ENCODE results near the gene TGM1. TPM values are rescaled to one million over a fixed set of nuclear protein-coding genes. Genes with fewer than 3 reads are reported as not detected.

TGM1 gene
- total and polyA plus RNA-seq, 7 experiments from 2014 or later, result 4.8 to 12.9 (median 7.1) TPM; not detected in 2

GRCh38 chr14:24237463-24237955 is 25.5 kb downstream of the TGM1 start:
- Mint-ChIP-seq H3K27ac (peak overlapping the region in 8 of 9 donors; percentile 6 to 79 (median 56)), H3K9me3 (no peaks in the 10 kb centered on the region), H3K4me3 (peak overlapping the region in 3 of 10 donors; percentile 31 to 90 (median 59)), H3K27me3 (no peaks in the 10 kb centered on the region), H3K4me1 (peaks cover 60 to 96% (median 82%) of the 10 kb centered on the region in 7 donors), H3K36me3 (peaks cover 11 to 46% (median 37%) of the 10 kb centered on the region in 5 donors)
- ChIA-PET CTCF (interaction anchor here (1.5 kb wide), 1 partner anchor 62 kb away, joined by 4 read pairs; the partner anchor contains the start of genes DHRS1 and NOP9), POLR2A (interaction anchor here (0.6 to 7.2 kb wide), 6 partner anchors 10 to 193 kb away, joined by 3 to 117 read pairs (median 4); partner anchors contain the start of genes CHMP4A, MDP1 and RABGGTA)
- no peak for DNase-seq
- Histone ChIP-seq H3K36me3 (ENCODE audit: control insufficient read depth in 2 of 3, insufficient read depth in 3 of 3, low read length in 3 of 3) (peaks cover 20 to 61% (median 26%) of the 10 kb centered on the region in 3 experiments), H3K9me3 (ENCODE audit: control insufficient read depth in 2 of 3, low read length in 3 of 3) (no peaks in the 10 kb centered on the region), H3K27me3 (ENCODE audit: control insufficient read depth in 2 of 2, insufficient read depth in 2 of 2, low read length in 2 of 2) (no peaks in the 10 kb centered on the region), H3K4me3 (ENCODE audit: low read length) (no peak overlapping the region), H3K4me1 (ENCODE audit: control insufficient read depth in 2 of 2, insufficient read depth in 2 of 2, low read length in 2 of 2) (peaks cover 27 to 49% of the 10 kb centered on the region in 2 donors), H3K27ac (ENCODE audit: low read depth, low read length) (no peak overlapping the region)
- intact Hi-C loops (cut with micrococcal nuclease), result no loop called here
- ATAC-seq, result no peak

DNA sequence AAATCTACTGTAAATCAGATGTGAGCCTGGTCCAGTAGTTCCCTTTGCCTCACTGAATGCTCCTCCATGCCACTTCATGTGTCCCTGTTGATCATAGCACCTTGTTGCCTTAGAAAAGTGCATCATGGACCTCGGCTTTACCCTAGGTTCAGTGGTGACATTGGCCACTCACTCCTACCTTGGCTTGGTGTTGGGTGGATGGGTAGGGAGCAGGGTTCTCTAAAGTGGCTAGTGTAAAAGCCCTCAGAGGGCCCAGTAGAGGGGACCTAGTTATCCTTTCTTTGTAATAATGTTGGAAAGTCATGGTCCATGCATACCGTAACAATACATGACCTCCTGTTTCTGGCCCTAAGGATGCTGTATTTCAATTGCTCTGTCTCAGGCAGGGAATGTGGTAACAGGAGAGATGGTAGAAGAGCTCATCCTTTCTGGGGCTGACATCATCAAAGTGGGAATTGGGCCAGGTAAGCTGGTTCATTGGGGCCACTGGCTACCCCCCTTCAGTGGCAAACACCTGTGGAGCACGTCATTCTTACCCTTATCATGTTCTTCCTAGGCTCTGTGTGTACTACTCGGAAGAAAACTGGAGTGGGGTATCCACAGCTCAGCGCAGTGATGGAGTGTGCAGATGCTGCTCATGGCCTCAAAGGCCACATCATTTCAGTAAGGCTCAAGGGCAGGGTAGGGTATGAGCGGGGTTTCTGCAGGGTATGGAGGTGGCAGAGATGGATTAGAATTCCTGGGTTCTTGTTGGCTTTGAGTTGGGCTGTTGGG is 26.1 kb downstream of the TGM1 start:
- peak overlapping the region in 7 of 9 donors; percentile 23 to 79 (median 58) for H3K27ac Mint-ChIP-seq
- peaks cover 56 to 96% (median 88%) of the 10 kb centered on the region in 7 donors for H3K4me1 Mint-ChIP-seq
- Histone ChIP-seq H3K4me1 (ENCODE audit: control insufficient read depth in 2 of 2, insufficient read depth in 2 of 2, low read length in 2 of 2) (peaks cover 25 to 49% of the 10 kb centered on the region in 2 donors), H3K9me3 (ENCODE audit: control insufficient read depth in 2 of 3, low read length in 3 of 3) (no peaks in the 10 kb centered on the region), H3K36me3 (ENCODE audit: control insufficient read depth in 2 of 3, insufficient read depth in 3 of 3, low read length in 3 of 3) (peaks cover 20 to 64% (median 26%) of the 10 kb centered on the region in 3 experiments), H3K27me3 (ENCODE audit: control insufficient read depth in 2 of 2, insufficient read depth in 2 of 2, low read length in 2 of 2) (no peaks in the 10 kb centered on the region), H3K4me3 (ENCODE audit: low read length) (no peak overlapping the region), H3K27ac (ENCODE audit: low read depth, low read length) (no peak overlapping the region)
- no peaks in the 10 kb centered on the region for H3K9me3 Mint-ChIP-seq
- peak overlapping the region in 1 of 10 donors; percentile 31 for H3K4me3 Mint-ChIP-seq
- CTCF ChIA-PET, result interaction anchor here (1.1 kb wide), 1 partner anchor 59 kb away, joined by 3 read pairs; no protein-coding TSS in a partner anchor
- POLR2A ChIA-PET, result interaction anchor here (0.8 to 7.2 kb wide), 3 partner anchors 9 to 41 kb away, joined by 3 to 117 read pairs (median 5); partner anchors contain the start of genes CHMP4A and MDP1
- intact Hi-C loops (cut with micrococcal nuclease), result no loop called here
- no peak for ATAC-seq
- H3K36me3 Mint-ChIP-seq, result peaks cover 11 to 46% (median 37%) of the 10 kb centered on the region in 5 donors
- no peaks in the 10 kb centered on the region for H3K27me3 Mint-ChIP-seq
- peak in 1 of 9 donors; percentile 11 for DNase-seq

- ATAC-seq (no peak), DNase-seq (no peak)
- H3K4me1 Mint-ChIP-seq, result peaks cover 56 to 97% (median 91%) of the 10 kb centered on the region in 7 donors
- CTCF ChIA-PET, result interaction anchor here (0.9 to 1.5 kb wide), 3 partner anchors 8 to 195 kb away, joined by 3 to 4 read pairs (median 3); no protein-coding TSS in a partner anchor
- H3K27ac ChIP-seq (ENCODE audit: low read depth, low read length), result no peak overlapping the region
- no peak overlapping the region for H3K4me3 ChIP-seq (ENCODE audit: low read length)
- POLR2A ChIA-PET, result interaction anchor here (0.6 to 7.2 kb wide), 13 partner anchors 10 to 200 kb away, joined by 3 to 117 read pairs (median 4); partner anchors contain the start of genes CHMP4A, DHRS1, LTB4R2 and MDP1
- no peaks in the 10 kb centered on the region for H3K27me3 Mint-ChIP-seq
- H3K27ac Mint-ChIP-seq, result peak overlapping the region in 6 of 9 donors; percentile 64 to 91 (median 76)
- no peaks in the 10 kb centered on the region for H3K9me3 ChIP-seq (ENCODE audit: control insufficient read depth in 2 of 3, low read length in 3 of 3)
- H3K4me3 Mint-ChIP-seq, result peak overlapping the region in 2 of 10 donors; percentile 34 to 44
- H3K27me3 ChIP-seq (ENCODE audit: control insufficient read depth in 2 of 2, insufficient read depth in 2 of 2, low read length in 2 of 2), result no peaks in the 10 kb centered on the region
- peaks cover 25 to 47% of the 10 kb centered on the region in 2 donors for H3K4me1 ChIP-seq (ENCODE audit: control insufficient read depth in 2 of 2, insufficient read depth in 2 of 2, low read length in 2 of 2)
- H3K36me3 Mint-ChIP-seq, result peaks cover 11 to 46% (median 37%) of the 10 kb centered on the region in 5 donors
- intact Hi-C loops (cut with micrococcal nuclease), result no loop called here
- no peaks in the 10 kb centered on the region for H3K9me3 Mint-ChIP-seq
- peaks cover 18 to 62% (median 26%) of the 10 kb centered on the region in 3 experiments for H3K36me3 ChIP-seq (ENCODE audit: control insufficient read depth in 2 of 3, insufficient read depth in 3 of 3, low read length in 3 of 3)
Measured at GRCh38 chr14:24235804-24236688, 26.9 kb downstream of the TGM1 start.

DNA sequence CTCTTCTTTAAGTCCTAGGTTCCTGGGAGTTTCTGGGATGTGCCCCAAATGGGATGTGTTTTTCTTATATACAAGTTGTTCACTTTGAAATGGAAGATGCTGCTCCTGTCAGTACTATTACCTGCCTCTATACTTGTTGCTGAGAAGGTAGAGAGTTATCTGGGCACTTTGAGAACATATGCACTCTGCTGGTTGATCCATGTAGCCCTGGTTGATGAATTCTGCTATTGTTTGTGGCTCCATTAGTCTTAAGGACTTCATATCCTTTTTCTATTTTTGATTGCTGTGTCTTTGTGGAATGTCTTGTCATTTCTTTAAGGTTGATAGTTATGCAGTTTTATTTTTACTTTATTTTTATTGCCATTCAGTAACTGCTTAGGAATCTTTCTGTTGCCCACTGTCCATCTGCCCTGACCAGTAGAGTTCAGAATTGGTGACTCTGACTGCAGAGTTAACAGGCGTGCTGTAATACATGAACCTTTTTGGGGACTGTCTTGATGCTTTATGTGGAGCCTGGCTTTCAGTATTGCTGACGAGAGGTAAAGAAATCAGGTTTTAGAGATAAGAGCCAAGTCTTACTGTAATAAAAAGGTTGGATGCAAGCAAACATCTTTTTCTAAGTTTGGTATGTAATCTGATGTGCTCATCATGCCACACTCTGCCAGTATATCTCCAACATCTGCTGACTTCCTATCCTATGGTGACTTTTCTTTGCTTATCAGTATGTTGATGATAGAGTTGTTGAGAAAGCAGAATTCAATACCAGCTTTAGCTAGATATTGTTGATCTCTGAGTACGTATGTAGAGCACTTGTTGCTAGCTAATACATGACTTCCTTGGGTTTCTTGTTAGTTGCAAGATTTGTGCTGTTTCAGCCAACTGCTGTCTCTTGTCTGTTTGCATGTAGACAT is 28.6 kb downstream of the TGM1 start:
- H3K4me3 ChIP-seq (ENCODE audit: low read length), result no peak overlapping the region
- no peak for DNase-seq
- Mint-ChIP-seq H3K27me3 (no peaks in the 10 kb centered on the region), H3K4me1 (peaks cover 47 to 88% (median 80%) of the 10 kb centered on the region in 7 donors), H3K36me3 (peaks cover 11 to 35% (median 31%) of the 10 kb centered on the region in 5 donors), H3K4me3 (peak overlapping the region; percentile 64 to 100 (median 95)), H3K27ac (peak overlapping the region in 8 of 9 donors; percentile 6 to 98 (median 88)), H3K9me3 (no peaks in the 10 kb centered on the region)
- H3K4me1 ChIP-seq (ENCODE audit: control insufficient read depth in 2 of 2, insufficient read depth in 2 of 2, low read length in 2 of 2), result peaks cover 10 to 34% of the 10 kb centered on the region in 2 donors
- no peaks in the 10 kb centered on the region for H3K9me3 ChIP-seq (ENCODE audit: control insufficient read depth in 2 of 3, low read length in 3 of 3)
- POLR2A ChIA-PET, result interaction anchor here (0.6 to 3.2 kb wide), 18 partner anchors 8 to 202 kb away, joined by 3 to 49 read pairs (median 4); partner anchors contain the start of genes CHMP4A, DHRS1, IRF9 and MDP1
- peak overlapping the region; percentile 89 for H3K27ac ChIP-seq (ENCODE audit: low read depth, low read length)
- intact Hi-C loops (cut with micrococcal nuclease), result no loop called here
- ATAC-seq, result no peak
- CTCF ChIA-PET, result interaction anchor here (1.1 to 1.8 kb wide), 7 partner anchors 8 to 75 kb away, joined by 3 to 6 read pairs (median 3); partner anchors contain the start of genes LTB4R2, MDP1, RABGGTA and TINF2
- no peaks in the 10 kb centered on the region for H3K27me3 ChIP-seq (ENCODE audit: control insufficient read depth in 2 of 2, insufficient read depth in 2 of 2, low read length in 2 of 2)
- H3K36me3 ChIP-seq (ENCODE audit: control insufficient read depth in 2 of 3, insufficient read depth in 3 of 3, low read length in 3 of 3), result peaks cover 3 to 45% (median 10%) of the 10 kb centered on the region in 3 experiments

GRCh38 chr14:24233538-24233866 is 29.5 kb downstream of the TGM1 start:
- no peaks in the 10 kb centered on the region for H3K9me3 ChIP-seq (ENCODE audit: control insufficient read depth in 2 of 3, low read length in 3 of 3)
- peak overlapping the region; percentile 89 for H3K27ac ChIP-seq (ENCODE audit: low read depth, low read length)
- H3K4me3 Mint-ChIP-seq, result peak overlapping the region; percentile 86 to 100 (median 96)
- ATAC-seq, result no peak
- ChIA-PET CTCF (interaction anchor here (1.1 to 1.8 kb wide), 3 partner anchors 9 to 19 kb away, joined by 3 to 6 read pairs (median 3); partner anchors contain the start of genes MDP1 and TINF2), POLR2A (interaction anchor here (1.1 to 3.2 kb wide), 9 partner anchors 9 to 125 kb away, joined by 3 to 49 read pairs (median 5); partner anchors contain the start of genes CHMP4A, DHRS1, IRF9 and MDP1)
- H3K9me3 Mint-ChIP-seq, result no peaks in the 10 kb centered on the region
- H3K36me3 ChIP-seq (ENCODE audit: control insufficient read depth in 2 of 3, insufficient read depth in 3 of 3, low read length in 3 of 3), result peaks cover 0 to 37% (median 10%) of the 10 kb centered on the region in 3 experiments
- peaks cover 10 to 27% of the 10 kb centered on the region in 2 donors for H3K4me1 ChIP-seq (ENCODE audit: control insufficient read depth in 2 of 2, insufficient read depth in 2 of 2, low read length in 2 of 2)
- no peaks in the 10 kb centered on the region for H3K27me3 ChIP-seq (ENCODE audit: control insufficient read depth in 2 of 2, insufficient read depth in 2 of 2, low read length in 2 of 2)
- peak overlapping the region; percentile 99 for H3K4me3 ChIP-seq (ENCODE audit: low read length)
- intact Hi-C loops (cut with micrococcal nuclease), result loop anchor here (2.0 kb wide), 3 partner anchors 97 to 219 kb away; partner anchors contain the start of genes DCAF11 (in 1 of the 2), NRL (in 1 of the 2) and PSME1 (in 1 of the 2)
- peak in 1 of 9 donors; percentile 26 for DNase-seq
- peak overlapping the region; percentile 89 to 98 (median 93) for H3K27ac Mint-ChIP-seq
- peaks cover 7 to 34% (median 26%) of the 10 kb centered on the region in 5 donors for H3K36me3 Mint-ChIP-seq
- peaks cover 43 to 85% (median 71%) of the 10 kb centered on the region in 7 donors for H3K4me1 Mint-ChIP-seq
- H3K27me3 Mint-ChIP-seq, result no peaks in the 10 kb centered on the region
